Neural cell (in vitro differentiated cells): ENCODE measurements around the gene ZIC1. TPM values are rescaled to one million over a fixed set of nuclear protein-coding genes. Genes with fewer than 3 reads are reported as not detected.

Experiments
- H2AFZ ChIP-seq: fragments of 200-600, 300-800 bp; sonication (generic), shearing (Covaris generic); 2 replicates; pipeline ENCODE4 v1.6.0; 2014; ENCODE audit warnings: low read depth, mild to moderate bottlenecking, antibody characterized with exemption, low read length, moderate library complexity
- H3F3A ChIP-seq: fragments of 200-600 bp; shearing (Covaris generic); 2 replicates; pipeline ENCODE4 v1.6.1; 2016; ENCODE audit warnings: mild to moderate bottlenecking, moderate library complexity, mixed read lengths, antibody characterized with exemption, low read length; ENCODE audit not compliant: insufficient read depth, poor library complexity, severe bottlenecking
- H3K27ac ChIP-seq: fragments of 200-600, 300-800 bp; sonication (generic), shearing (Covaris generic); 2 replicates; pipeline ENCODE4 v1.5.1; 2014; ENCODE audit warnings: mild to moderate bottlenecking, low read length, moderate library complexity
- H3K27me3 ChIP-seq: fragments of 300-800, 200-600 bp; sonication (generic), shearing (Covaris generic); 2 replicates; pipeline ENCODE4 v1.6.0; 2014; ENCODE audit warnings: mild to moderate bottlenecking, low read depth, low read length, moderate library complexity; ENCODE audit not compliant: insufficient read depth
- H3K36me3 ChIP-seq: fragments of 300-800, 200-600 bp; sonication (generic), shearing (Covaris generic); 2 replicates; pipeline ENCODE4 v1.5.1; 2014; ENCODE audit warnings: mild to moderate bottlenecking, antibody characterized with exemption, low read length, moderate library complexity; ENCODE audit not compliant: insufficient read depth
- H3K4me2 ChIP-seq: fragments of 300-800, 200-600 bp; sonication (generic), shearing (Covaris generic); 2 replicates; pipeline ENCODE4 v1.6.0; 2014; ENCODE audit warnings: mild to moderate bottlenecking, low read length
- H3K4me3 ChIP-seq: fragments of 300-800, 200-600 bp; sonication (generic), shearing (Covaris generic); 2 replicates; pipeline ENCODE4 v1.5.1; 2014; ENCODE audit warnings: mild to moderate bottlenecking, low read length, moderate library complexity
- H3K79me2 ChIP-seq: fragments of 200-600 bp; shearing (Covaris generic); replicated peaks from 2 replicates; pipeline ENCODE4 v1.6.0; 2014; ENCODE audit warnings: mild to moderate bottlenecking, low read length, moderate library complexity; ENCODE audit not compliant: insufficient read depth
- H3K9ac ChIP-seq: fragments of 300-800, 200-600 bp; sonication (generic), shearing (Covaris generic); 2 replicates; pipeline ENCODE4 v1.6.1; 2016; ENCODE audit warnings: mild to moderate bottlenecking, low read length, mixed read lengths
- H3K9me2 ChIP-seq: fragments of 200-600 bp; shearing (Covaris generic); 2 replicates; pipeline ENCODE4 v1.6.1; 2016; ENCODE audit warnings: mild to moderate bottlenecking, low read length, mixed read lengths; ENCODE audit not compliant: insufficient read depth
- H3K9me3 ChIP-seq: fragments of 200-600, 300-800 bp; sonication (generic), shearing (Covaris generic); 2 replicates; pipeline ENCODE4 v1.6.1; 2016; ENCODE audit warnings: mild to moderate bottlenecking, mixed run types, low read length, moderate library complexity, mixed read lengths
- H4K20me1 ChIP-seq: fragments of 200-600 bp; shearing (Covaris generic); 2 replicates; pipeline ENCODE4 v1.6.1; 2016; ENCODE audit warnings: mild to moderate bottlenecking, mixed run types; ENCODE audit not compliant: insufficient read depth
- EP300 ChIP-seq: fragments of 450-650 bp; conservative IDR thresholded peaks from 2 replicates; pipeline ENCODE4 v1.6.1; 2014; ENCODE audit warnings: antibody characterized with exemption, mild to moderate bottlenecking, moderate library complexity; ENCODE audit not compliant: poor library complexity, severe bottlenecking
- EZH2 ChIP-seq: fragments of 200-600, 300-800 bp; shearing (Covaris generic), sonication (generic); IDR thresholded peaks from 2 replicates; pipeline ENCODE4 v1.6.1; 2014; ENCODE audit warnings: antibody characterized with exemption, low read length, borderline replicate concordance, mild to moderate bottlenecking; ENCODE audit not compliant: insufficient read depth, poor library complexity, severe bottlenecking
- MXI1 ChIP-seq: fragments of 450-650 bp; conservative IDR thresholded peaks from 2 replicates; pipeline ENCODE4 v1.6.1; 2014; ENCODE audit warnings: antibody characterized with exemption, mild to moderate bottlenecking; ENCODE audit not compliant: poor library complexity, severe bottlenecking
- POLR2AphosphoS5 ChIP-seq: IDR thresholded peaks from 2 replicates; pipeline ENCODE4 v1.6.1; 2012
- RAD21 ChIP-seq: fragments of 450-650 bp; conservative IDR thresholded peaks from 2 replicates; pipeline ENCODE4 v1.6.1; 2014; ENCODE audit warnings: antibody characterized with exemption, mild to moderate bottlenecking, moderate library complexity
- SMC3 ChIP-seq: fragments of 450-650 bp; conservative IDR thresholded peaks from 2 replicates; pipeline ENCODE4 v1.6.1; 2014; ENCODE audit warnings: antibody characterized with exemption, mild to moderate bottlenecking, moderate library complexity; ENCODE audit not compliant: poor library complexity
- TAF1 ChIP-seq: IDR thresholded peaks from 2 replicates; pipeline ENCODE4 v1.6.1; 2012; ENCODE audit warnings: low read depth
- polyA plus RNA-seq: library from polyadenylated mRNA; depleted of rRNA; stranded (reverse); fragments of >200 nt; gene quantifications from 2 replicates; pipeline ENCODE4 v1.2.3, GENCODE V29; 2014
- TF ChIP-seq, protein P1 (sequence below): fragments of 450-650 bp; IDR thresholded peaks from 2 replicates; pipeline ENCODE4 v1.5.1; 2014; ENCODE audit warnings: antibody characterized with exemption, mild to moderate bottlenecking, moderate library complexity; ENCODE audit not compliant: poor library complexity, severe bottlenecking
- TF ChIP-seq, protein P2 (sequence below): IDR thresholded peaks from 2 replicates; pipeline ENCODE4 v1.6.1; 2012; ENCODE audit warnings: borderline replicate concordance

The ZIC1 gene
- polyA plus RNA-seq, 1 donor from 2014 or later, result 183 TPM

DNA sequence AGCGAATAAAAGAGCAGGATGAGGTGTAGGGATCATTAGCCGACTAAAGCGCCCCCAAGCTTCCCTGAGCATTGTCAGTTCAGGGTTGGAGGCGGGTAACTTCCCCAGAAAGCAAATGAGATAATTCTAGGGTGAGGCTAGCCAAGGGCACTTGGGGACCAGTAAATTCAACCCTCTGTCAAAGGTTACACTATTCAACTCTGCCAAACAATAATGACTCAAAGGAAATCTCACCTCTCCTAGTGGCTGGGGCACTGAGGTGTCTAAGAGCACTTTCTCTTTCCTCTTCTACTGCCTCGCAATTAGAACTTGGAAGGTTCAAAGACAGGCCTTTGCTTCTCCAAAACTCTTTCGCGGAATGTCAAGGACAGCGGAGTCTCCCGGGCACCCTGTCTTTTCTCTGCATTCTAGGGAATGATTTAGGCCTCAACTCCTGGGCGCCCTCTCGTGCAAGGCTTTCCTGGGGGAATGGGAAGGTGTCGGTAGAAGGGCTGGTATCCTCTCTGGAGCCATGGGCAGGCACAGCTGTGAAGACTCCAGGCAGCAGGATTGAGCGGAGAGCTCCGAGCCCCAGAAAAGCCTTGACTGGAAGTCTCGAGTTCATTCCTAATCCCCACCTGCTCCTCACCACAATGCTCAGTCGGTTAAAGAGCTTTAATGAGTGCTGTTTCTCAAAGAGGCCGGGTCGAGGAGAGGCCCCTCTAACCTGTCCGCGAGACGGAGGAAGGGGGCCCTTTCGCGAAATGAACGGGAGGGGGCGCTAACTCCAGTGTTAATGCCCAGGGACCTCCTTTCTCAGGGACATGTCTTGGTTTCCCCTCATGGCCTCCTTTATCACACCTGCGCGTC is 24.7 kb upstream of the ZIC1 start:
- Histone ChIP-seq H3K4me2 (no peak overlapping the region), H3K9me2 (no peaks in the 10 kb centered on the region), H3K27ac (no peak overlapping the region), H3K9ac (no peak overlapping the region), H4K20me1 (no peaks in the 10 kb centered on the region), H3K27me3 (peaks cover 37% of the 10 kb centered on the region), H3K36me3 (no peaks in the 10 kb centered on the region), H3K9me3 (no peaks in the 10 kb centered on the region), H3K79me2 (peaks cover 62% of the 10 kb centered on the region), H3F3A (no peaks in the 10 kb centered on the region), H2AFZ (no peak overlapping the region), H3K4me3 (no peak overlapping the region)
- TF ChIP-seq, protein P1, sequence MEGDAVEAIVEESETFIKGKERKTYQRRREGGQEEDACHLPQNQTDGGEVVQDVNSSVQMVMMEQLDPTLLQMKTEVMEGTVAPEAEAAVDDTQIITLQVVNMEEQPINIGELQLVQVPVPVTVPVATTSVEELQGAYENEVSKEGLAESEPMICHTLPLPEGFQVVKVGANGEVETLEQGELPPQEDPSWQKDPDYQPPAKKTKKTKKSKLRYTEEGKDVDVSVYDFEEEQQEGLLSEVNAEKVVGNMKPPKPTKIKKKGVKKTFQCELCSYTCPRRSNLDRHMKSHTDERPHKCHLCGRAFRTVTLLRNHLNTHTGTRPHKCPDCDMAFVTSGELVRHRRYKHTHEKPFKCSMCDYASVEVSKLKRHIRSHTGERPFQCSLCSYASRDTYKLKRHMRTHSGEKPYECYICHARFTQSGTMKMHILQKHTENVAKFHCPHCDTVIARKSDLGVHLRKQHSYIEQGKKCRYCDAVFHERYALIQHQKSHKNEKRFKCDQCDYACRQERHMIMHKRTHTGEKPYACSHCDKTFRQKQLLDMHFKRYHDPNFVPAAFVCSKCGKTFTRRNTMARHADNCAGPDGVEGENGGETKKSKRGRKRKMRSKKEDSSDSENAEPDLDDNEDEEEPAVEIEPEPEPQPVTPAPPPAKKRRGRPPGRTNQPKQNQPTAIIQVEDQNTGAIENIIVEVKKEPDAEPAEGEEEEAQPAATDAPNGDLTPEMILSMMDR, result peak; percentile 14
- no peak for TF ChIP-seq TAF1

DNA sequence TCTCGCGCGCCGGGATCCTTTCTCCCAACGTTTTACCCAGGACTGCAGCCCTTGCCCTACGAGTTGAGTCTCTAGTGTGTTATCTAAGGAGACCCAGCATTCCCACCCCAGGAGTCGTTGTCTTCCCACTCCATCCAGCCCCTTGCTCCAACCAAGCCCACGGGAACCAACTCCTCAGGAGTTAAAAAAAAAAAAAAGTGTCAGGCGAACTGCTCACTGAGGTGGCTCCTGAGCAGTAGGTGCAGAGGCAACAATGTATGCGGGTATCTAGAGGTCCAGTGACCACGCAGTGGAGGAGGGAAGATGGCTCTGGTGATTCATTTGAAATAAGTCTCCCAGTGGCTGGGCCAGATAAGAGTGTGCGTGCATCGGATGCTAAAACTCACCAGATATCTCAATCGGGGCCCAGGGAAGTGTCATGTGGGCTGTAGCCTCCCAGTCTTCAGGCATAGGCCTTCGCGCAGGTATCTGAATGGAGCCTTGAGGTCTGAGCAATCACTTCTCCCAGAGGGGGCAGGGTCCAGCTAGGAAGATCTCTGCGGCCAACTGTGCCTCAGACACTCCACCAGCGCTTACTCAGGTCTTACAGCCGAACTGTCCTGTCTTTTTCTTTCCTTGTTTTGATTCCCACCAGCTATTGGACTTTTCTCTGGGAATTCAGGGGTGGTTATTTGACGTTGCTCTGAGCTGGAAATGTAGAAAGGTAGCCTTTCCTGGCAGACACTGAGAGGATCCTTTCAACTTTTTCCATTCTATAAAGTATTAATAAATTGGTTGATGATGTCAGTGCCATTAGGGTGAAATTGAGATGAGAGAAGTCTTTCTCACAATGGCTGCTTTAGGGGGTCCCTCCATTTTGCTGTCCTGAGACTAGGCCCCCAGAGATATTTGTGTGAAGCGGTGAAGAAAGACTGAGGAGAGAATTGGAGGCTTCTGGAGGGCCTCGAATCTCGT is 23.8 kb upstream of the ZIC1 start:
- H3K9me2 ChIP-seq, result no peaks in the 10 kb centered on the region
- H3K9me3 ChIP-seq, result no peaks in the 10 kb centered on the region
- H3K79me2 ChIP-seq, result peaks cover 71% of the 10 kb centered on the region
- no peak overlapping the region for H3K4me2 ChIP-seq
- no peaks in the 10 kb centered on the region for H4K20me1 ChIP-seq
- no peak overlapping the region for H2AFZ ChIP-seq
- TF ChIP-seq RAD21 (no peak), TAF1 (no peak), SMC3 (no peak), POLR2AphosphoS5 (no peak), EP300 (no peak), MXI1 (no peak), EZH2 (no peak)
- TF ChIP-seq, protein P2, sequence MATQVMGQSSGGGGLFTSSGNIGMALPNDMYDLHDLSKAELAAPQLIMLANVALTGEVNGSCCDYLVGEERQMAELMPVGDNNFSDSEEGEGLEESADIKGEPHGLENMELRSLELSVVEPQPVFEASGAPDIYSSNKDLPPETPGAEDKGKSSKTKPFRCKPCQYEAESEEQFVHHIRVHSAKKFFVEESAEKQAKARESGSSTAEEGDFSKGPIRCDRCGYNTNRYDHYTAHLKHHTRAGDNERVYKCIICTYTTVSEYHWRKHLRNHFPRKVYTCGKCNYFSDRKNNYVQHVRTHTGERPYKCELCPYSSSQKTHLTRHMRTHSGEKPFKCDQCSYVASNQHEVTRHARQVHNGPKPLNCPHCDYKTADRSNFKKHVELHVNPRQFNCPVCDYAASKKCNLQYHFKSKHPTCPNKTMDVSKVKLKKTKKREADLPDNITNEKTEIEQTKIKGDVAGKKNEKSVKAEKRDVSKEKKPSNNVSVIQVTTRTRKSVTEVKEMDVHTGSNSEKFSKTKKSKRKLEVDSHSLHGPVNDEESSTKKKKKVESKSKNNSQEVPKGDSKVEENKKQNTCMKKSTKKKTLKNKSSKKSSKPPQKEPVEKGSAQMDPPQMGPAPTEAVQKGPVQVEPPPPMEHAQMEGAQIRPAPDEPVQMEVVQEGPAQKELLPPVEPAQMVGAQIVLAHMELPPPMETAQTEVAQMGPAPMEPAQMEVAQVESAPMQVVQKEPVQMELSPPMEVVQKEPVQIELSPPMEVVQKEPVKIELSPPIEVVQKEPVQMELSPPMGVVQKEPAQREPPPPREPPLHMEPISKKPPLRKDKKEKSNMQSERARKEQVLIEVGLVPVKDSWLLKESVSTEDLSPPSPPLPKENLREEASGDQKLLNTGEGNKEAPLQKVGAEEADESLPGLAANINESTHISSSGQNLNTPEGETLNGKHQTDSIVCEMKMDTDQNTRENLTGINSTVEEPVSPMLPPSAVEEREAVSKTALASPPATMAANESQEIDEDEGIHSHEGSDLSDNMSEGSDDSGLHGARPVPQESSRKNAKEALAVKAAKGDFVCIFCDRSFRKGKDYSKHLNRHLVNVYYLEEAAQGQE, result no peak
- TF ChIP-seq, protein P1, result no peak
- no peak overlapping the region for H3K4me3 ChIP-seq
- H3K27ac ChIP-seq, result no peak overlapping the region
- H3K36me3 ChIP-seq, result no peaks in the 10 kb centered on the region
- H3F3A ChIP-seq, result no peaks in the 10 kb centered on the region
- H3K27me3 ChIP-seq, result peaks cover 35% of the 10 kb centered on the region
- no peak overlapping the region for H3K9ac ChIP-seq
